Prostate gland (tissue), 2 donors: ENCODE results near the gene ZNF292. TPM values are rescaled to one million over a fixed set of nuclear protein-coding genes. Genes with fewer than 3 reads are reported as not detected.

Experiments
- DNase-seq: peaks from one replicate; pipeline ENCODE4 v3.0.0-alpha.2; 2019; ENCODE audit warnings: low spot score
- H3K27ac ChIP-seq, 2 donors: fragments of 200-600 bp; sonication (generic); 2 replicates each; pipeline ENCODE4 v1.5.1; 2017 to 2019
- H3K27me3 ChIP-seq: fragments of 200-600 bp; sonication (generic); replicated peaks from 2 replicates; pipeline ENCODE4 v1.5.1; 2019; ENCODE audit not compliant: insufficient read depth
- H3K36me3 ChIP-seq, 2 donors: fragments of 200-600 bp; sonication (generic); 1 replicate in 1 of 2; 2 replicates in 1 of 2; pipeline versions ENCODE4 v1.5.1 to v1.8.1; 2017 to 2019
- H3K4me1 ChIP-seq: fragments of 200-600 bp; sonication (generic); replicated peaks from 2 replicates; pipeline ENCODE4 v1.5.1; 2019
- H3K4me3 ChIP-seq, 2 donors: fragments of 200-600 bp; sonication (generic); 2 replicates each; pipeline ENCODE4 v1.5.1; 2017 to 2019
- H3K9me3 ChIP-seq: fragments of 200-600 bp; sonication (generic); 2 replicates; pipeline ENCODE4 v1.5.1; 2017
- CTCF ChIP-seq, 4 experiments: fragments of 200-600 bp in 2 of 4; fragments of 450-650 bp in 2 of 4; sonication (generic) in 2 of 4; IDR thresholded peaks; 1 replicate in 3 of 4; 2 replicates in 1 of 4; pipeline ENCODE4 v1.5.1; 2016 to 2019; ENCODE audit warnings: antibody characterized with exemption in 4 of 4, mild to moderate bottlenecking in 2 of 4, moderate library complexity in 2 of 4
- POLR2A ChIP-seq: fragments of 450-650 bp; IDR thresholded peaks from one replicate; pipeline ENCODE4 v1.6.1; 2016; ENCODE audit warnings: antibody characterized with exemption, mild to moderate bottlenecking
- POLR2AphosphoS5 ChIP-seq: sonication (generic); formaldehyde crosslinking; IDR thresholded peaks from one replicate; pipeline ENCODE4 v1.6.1; 2017; ENCODE audit warnings: antibody characterized with exemption
- WGBS: methylation state at CpG from one replicate; pipeline ENCODE4 v1.1.5; 2018; 5-methylcytosine and 5-hydroxymethylcytosine counted together
- intact Hi-C: fragments of 100-400 bp; cut with DNase I; formaldehyde crosslinking; loops from one replicate; pipeline ENCODE4 v1.14.2; 2022
- total RNA-seq, 2 donors: library from RNA; depleted of rRNA; stranded (reverse); fragments of >200 nt; gene quantifications; one replicate each; pipeline ENCODE4 v1.1.0, GENCODE V29; 2016

Gene ZNF292
- total RNA-seq, 2 donors from 2014 or later: 28.0 to 49.0 TPM

DNA sequence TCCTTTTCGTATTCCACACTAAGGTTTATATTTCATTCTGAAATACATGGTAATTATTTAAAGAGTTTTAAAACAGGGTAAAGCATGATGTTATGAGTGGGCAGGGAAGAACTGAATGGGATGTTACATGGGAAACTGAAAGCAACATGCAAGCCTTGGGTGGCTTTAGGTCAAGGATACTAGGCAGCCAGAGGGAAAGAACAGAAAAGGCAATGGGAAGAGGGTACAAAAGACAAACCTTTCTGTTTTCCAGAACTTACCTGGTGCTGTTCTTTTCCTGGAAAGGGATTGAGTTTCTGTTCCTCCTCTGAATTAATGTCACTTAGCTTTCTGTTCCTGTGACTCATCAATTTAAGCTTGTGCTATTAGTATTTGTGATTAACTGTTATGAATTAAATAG lies 95.9 kb downstream of the ZNF292 start:
- Histone ChIP-seq H3K4me3 (no peak overlapping the region), H3K36me3 (peaks cover 0 to 12% of the 10 kb centered on the region in 2 donors), H3K27me3 (no peaks in the 10 kb centered on the region), H3K9me3 (no peaks in the 10 kb centered on the region), H3K27ac (no peak overlapping the region), H3K4me1 (no peaks in the 10 kb centered on the region)
- WGBS: 88% methylated on average over 1 of the region's 1 CpG
- no peak for DNase-seq
- TF ChIP-seq CTCF (IDR thresholded peaks at IDR 0.05) (no peak), POLR2A (no peak), POLR2AphosphoS5 (no peak)
- intact Hi-C loops: no loop called here

- no peak overlapping the region for H3K27ac ChIP-seq
- no peak for DNase-seq
- no peak overlapping the region for H3K4me3 ChIP-seq
- H3K36me3 ChIP-seq: peaks cover 0 to 9% of the 10 kb centered on the region in 2 donors
- H3K4me1 ChIP-seq: no peaks in the 10 kb centered on the region
- H3K9me3 ChIP-seq: no peaks in the 10 kb centered on the region
- H3K27me3 ChIP-seq: no peaks in the 10 kb centered on the region
- intact Hi-C loops: no loop called here
- no peak for TF ChIP-seq POLR2AphosphoS5
- no peak for TF ChIP-seq CTCF (IDR thresholded peaks at IDR 0.05)
- TF ChIP-seq POLR2A: no peak
These were observed 96.4 kb downstream of the ZNF292 start for GRCh38 chr6:87251725-87252124.

DNA sequence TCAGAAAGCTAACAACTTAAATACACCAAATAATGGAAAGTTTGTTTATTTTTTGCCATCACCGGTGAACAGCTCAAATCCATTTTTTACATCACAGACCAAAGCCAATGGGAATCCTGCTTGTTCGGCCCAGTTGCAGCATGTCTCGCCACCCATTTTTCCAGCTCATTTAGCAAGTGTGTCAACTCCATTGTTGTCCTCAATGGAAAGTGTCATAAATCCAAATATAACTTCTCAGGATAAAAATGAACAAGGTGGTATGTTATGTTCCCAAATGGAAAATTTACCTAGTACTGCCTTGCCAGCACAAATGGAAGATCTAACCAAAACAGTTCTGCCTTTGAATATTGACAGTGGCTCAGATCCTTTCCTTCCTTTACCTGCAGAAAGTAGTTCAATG lies 101.7 kb downstream of the ZNF292 start:
- H3K4me3 ChIP-seq: no peak overlapping the region
- intact Hi-C loops: no loop called here

GRCh38 chr6:87257565-87257964 lies 102.2 kb downstream of the ZNF292 start:
- Histone ChIP-seq H3K9me3 (no peaks in the 10 kb centered on the region), H3K27ac (no peak overlapping the region), H3K36me3 (no peaks in the 10 kb centered on the region), H3K4me3 (no peak overlapping the region), H3K27me3 (no peaks in the 10 kb centered on the region), H3K4me1 (no peaks in the 10 kb centered on the region)
- over 99% methylated on average over 4 of the region's 4 CpGs for WGBS
- TF ChIP-seq POLR2AphosphoS5: no peak
- TF ChIP-seq CTCF (IDR thresholded peaks at IDR 0.05): no peak
- TF ChIP-seq POLR2A: no peak
- intact Hi-C loops: no loop called here
- no peak for DNase-seq

More for the DNA sequence above, 101.7 kb downstream of the ZNF292 start:
- Histone ChIP-seq H3K4me1 (no peaks in the 10 kb centered on the region), H3K36me3 (no peaks in the 10 kb centered on the region), H3K27me3 (no peaks in the 10 kb centered on the region), H3K27ac (no peak overlapping the region), H3K9me3 (no peaks in the 10 kb centered on the region)
- TF ChIP-seq CTCF (IDR thresholded peaks at IDR 0.05): no peak
- no peak for TF ChIP-seq POLR2A
- no peak for TF ChIP-seq POLR2AphosphoS5
- DNase-seq: no peak
- 96% methylated on average over 3 of the region's 3 CpGs for WGBS

DNA sequence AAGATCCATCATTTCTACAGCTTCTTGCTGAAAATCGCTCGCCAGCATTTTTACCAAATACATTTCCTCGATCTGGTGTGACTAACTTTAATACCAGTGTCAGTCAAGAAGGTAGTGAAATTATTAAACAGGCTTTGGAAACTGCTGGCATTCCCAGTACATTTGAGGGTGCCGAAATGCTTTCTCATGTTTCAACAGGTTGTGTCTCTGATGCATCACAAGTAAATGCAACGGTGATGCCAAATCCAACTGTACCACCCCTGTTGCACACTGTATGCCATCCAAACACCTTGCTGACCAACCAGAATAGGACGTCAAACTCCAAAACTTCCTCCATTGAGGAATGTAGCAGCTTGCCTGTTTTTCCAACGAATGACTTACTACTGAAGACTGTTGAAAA lies 102.6 kb downstream of the ZNF292 start:
- Histone ChIP-seq H3K27me3 (no peaks in the 10 kb centered on the region), H3K4me3 (no peak overlapping the region), H3K9me3 (no peaks in the 10 kb centered on the region), H3K27ac (no peak overlapping the region), H3K4me1 (no peaks in the 10 kb centered on the region), H3K36me3 (no peaks in the 10 kb centered on the region)
- intact Hi-C loops: no loop called here
- WGBS: over 99% methylated on average over 7 of the region's 7 CpGs
- TF ChIP-seq POLR2AphosphoS5: no peak
- no peak for TF ChIP-seq CTCF (IDR thresholded peaks at IDR 0.05)
- TF ChIP-seq POLR2A: no peak
- no peak for DNase-seq
